ENCODE measurements around the gene SLC27A3. TPM values are rescaled to one million over a fixed set of nuclear protein-coding genes. Genes with fewer than 3 reads are reported as not detected.
"Not testable (repeated sequence)": the region's sequence is repeated elsewhere in the genome, so short reads cannot be mapped to it uniquely, and the experiment has no call there.

SLC27A3 gene
- total RNA-seq, 1 donor = 6.9 TPM

- H3K4me3 ChIP-seq (ENCODE audit: low read depth, low read length) = no peak overlapping the region
- TF ChIP-seq, protein P1, sequence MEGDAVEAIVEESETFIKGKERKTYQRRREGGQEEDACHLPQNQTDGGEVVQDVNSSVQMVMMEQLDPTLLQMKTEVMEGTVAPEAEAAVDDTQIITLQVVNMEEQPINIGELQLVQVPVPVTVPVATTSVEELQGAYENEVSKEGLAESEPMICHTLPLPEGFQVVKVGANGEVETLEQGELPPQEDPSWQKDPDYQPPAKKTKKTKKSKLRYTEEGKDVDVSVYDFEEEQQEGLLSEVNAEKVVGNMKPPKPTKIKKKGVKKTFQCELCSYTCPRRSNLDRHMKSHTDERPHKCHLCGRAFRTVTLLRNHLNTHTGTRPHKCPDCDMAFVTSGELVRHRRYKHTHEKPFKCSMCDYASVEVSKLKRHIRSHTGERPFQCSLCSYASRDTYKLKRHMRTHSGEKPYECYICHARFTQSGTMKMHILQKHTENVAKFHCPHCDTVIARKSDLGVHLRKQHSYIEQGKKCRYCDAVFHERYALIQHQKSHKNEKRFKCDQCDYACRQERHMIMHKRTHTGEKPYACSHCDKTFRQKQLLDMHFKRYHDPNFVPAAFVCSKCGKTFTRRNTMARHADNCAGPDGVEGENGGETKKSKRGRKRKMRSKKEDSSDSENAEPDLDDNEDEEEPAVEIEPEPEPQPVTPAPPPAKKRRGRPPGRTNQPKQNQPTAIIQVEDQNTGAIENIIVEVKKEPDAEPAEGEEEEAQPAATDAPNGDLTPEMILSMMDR (IDR thresholded peaks at IDR 0.05; ENCODE audit: insufficient read depth, low read depth, low read length) = no peak
- no peak for DNase-seq (ENCODE audit: low read depth)
Observed at GRCh38 chr1:153780551-153780950, 5.3 kb downstream of the SLC27A3 start.

DNA sequence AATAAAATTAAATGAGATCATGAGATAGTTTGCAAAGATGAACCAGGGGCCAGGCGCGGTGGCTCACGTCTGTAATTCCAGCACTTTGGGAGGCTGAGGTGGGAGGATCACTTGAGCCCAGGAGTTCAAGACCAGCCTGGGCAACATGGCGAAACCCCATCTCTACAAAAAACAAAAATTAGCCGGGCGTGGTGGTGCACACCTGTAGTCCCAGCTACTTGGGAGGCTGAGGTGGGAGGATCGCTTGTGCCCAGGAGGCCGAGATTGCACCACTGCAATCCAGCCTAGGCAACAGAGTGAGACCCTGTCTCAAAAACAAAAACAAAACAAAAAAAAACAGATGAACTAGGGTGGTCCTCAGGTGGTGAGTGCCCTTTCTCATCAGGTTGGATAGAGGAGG is 7.4 kb downstream of the SLC27A3 start:
- peak overlapping the region; percentile 71 for H3K4me3 ChIP-seq (ENCODE audit: low read depth, low read length)
- not testable (repeated sequence) for DNase-seq (ENCODE audit: low read depth)

DNA sequence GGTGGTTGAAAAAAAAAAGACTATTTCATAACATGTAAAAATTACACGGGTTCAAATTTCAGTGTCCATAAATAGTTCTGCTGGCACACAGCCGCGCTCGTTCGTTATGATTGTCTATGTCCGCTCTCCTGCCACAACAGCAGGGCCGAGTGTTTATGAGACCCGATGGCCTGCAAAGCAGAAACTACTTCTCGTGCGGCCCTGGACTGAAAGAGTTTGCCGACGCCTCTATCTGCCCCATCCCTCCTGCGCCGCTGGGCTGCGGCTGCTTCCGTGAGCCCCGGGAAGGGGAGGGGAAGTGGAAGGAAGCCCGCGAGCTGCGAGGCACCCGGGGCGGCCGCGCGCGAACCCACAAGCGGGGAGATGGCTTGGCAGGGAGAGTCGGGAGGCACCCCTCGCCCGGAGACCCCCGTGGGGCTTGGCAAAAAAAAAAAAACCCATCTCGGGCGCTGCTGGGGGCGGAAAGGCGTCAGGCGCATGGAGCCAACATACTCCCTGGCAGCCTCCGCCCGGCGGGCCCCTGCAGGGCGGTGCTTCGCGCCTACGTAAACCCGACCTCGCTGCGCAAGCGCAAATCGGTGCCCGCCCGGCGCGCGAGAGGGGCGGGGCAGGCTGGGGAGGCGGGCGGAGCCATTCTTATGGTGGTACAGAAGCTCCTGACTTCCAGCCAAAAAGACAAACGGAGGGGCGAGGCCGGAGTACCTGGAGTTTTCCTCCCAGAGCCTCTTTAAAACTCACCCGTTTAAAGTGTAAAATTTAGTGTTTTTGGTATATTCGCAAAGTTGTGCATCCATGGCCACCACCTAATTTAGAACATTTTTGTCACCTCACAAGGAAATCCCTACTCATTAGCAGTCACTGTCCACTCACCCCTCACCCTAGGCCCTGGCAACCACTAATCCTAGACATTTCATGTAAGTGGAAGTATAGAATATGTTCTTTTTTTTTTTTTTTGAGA is 8.3 kb downstream of the SLC27A3 start:
- peak; percentile 91 for DNase-seq (ENCODE audit: low read depth)
- H3K4me3 ChIP-seq (ENCODE audit: low read depth, low read length) = peak overlapping the region; percentile 71
- TF ChIP-seq, protein P1 (IDR thresholded peaks at IDR 0.05; ENCODE audit: insufficient read depth, low read depth, low read length) = peak; percentile 5

DNA sequence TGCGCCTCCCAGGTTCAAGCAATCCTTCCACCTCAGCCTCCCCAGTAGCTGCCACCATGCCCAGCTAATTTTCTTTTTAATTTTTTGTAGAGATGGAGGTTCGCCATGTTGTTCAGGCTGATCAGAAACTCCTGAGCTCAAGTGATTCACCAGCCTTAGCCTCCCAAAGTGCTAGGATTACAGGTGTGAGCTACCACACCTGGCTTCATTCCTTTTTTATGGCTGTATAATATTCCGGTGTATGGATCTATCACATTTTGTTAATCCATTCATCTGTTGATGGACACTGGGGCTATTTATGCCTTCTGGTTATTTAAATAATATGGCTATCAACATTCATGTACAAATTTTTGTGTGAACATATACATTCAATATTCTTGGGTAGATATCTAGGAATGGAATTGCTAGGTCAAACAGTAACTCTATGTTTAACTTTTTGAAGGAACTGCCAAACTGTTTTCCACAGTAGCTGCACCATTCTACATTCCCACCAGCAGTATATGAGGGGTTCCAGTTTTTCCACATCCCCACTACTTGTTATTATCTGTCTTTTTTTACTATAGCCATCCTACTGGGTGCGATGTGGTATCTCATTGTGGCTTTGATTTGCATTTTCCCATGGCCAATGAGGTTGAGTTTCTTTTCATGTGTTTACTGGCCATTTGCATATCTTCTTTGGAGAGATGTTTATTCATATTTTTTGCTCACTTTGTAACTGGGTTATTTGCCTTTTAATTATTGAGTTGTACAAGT is 11.0 kb downstream of the SLC27A3 start:
- no peak overlapping the region for H3K4me3 ChIP-seq (ENCODE audit: low read depth, low read length)
- TF ChIP-seq, protein P1 (IDR thresholded peaks at IDR 0.05; ENCODE audit: insufficient read depth, low read depth, low read length) = no peak
- no peak for DNase-seq (ENCODE audit: low read depth)

DNA sequence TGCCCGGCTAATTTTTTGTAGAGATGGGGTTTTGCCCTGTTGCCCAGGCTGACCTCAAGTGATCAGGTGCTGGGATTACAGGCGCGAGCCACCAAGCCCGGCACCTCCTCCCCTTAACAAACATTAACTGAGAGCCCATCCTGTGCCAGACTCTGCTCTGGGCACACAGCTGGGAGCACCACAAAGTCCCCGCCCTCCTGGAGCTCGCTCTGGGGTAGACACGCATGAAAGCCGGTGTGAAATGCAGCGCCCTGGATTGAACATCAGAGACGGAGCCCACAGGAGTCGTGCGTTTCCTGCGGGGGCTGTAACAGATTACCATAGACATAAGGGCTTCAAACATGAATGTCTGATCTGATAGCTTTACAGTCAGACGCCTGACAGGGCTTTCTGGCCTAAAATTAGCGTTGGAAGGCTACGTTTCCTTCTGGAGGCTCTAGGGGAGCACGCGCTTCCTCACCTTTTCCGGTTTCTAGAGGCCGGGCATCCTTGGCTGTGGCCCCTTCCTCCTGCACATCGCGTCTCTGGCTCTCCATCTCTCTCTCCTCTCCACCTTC is 14.3 kb downstream of the SLC27A3 start:
- no peak for DNase-seq (ENCODE audit: low read depth)
- H3K4me3 ChIP-seq (ENCODE audit: low read depth, low read length) = peak overlapping the region; percentile 40
- TF ChIP-seq, protein P1 (IDR thresholded peaks at IDR 0.05; ENCODE audit: insufficient read depth, low read depth, low read length) = no peak

- TF ChIP-seq, protein P1 (IDR thresholded peaks at IDR 0.05; ENCODE audit: insufficient read depth, low read depth, low read length) = no peak
- peak; percentile 91 for DNase-seq (ENCODE audit: low read depth)
- peak overlapping the region; percentile 40 for H3K4me3 ChIP-seq (ENCODE audit: low read depth, low read length)
Observed at GRCh38 chr1:153790313-153790965, 15.2 kb downstream of the SLC27A3 start.

Data from fibroblast of villous mesenchyme (primary cell).